CD4-positive, alpha-beta T cell treated with Interleukin-21 for 1 hour (primary cell): Measurements from ENCODE around the gene ANK3.
"Not testable (repeated sequence)": the region's sequence is repeated elsewhere in the genome, so short reads cannot be mapped to it uniquely, and the experiment has no call there.

Source experiments
- DNase-seq: peaks from one replicate; pipeline ENCODE4 v3.0.0-alpha.2; 2020

The ANK3 gene

DNA sequence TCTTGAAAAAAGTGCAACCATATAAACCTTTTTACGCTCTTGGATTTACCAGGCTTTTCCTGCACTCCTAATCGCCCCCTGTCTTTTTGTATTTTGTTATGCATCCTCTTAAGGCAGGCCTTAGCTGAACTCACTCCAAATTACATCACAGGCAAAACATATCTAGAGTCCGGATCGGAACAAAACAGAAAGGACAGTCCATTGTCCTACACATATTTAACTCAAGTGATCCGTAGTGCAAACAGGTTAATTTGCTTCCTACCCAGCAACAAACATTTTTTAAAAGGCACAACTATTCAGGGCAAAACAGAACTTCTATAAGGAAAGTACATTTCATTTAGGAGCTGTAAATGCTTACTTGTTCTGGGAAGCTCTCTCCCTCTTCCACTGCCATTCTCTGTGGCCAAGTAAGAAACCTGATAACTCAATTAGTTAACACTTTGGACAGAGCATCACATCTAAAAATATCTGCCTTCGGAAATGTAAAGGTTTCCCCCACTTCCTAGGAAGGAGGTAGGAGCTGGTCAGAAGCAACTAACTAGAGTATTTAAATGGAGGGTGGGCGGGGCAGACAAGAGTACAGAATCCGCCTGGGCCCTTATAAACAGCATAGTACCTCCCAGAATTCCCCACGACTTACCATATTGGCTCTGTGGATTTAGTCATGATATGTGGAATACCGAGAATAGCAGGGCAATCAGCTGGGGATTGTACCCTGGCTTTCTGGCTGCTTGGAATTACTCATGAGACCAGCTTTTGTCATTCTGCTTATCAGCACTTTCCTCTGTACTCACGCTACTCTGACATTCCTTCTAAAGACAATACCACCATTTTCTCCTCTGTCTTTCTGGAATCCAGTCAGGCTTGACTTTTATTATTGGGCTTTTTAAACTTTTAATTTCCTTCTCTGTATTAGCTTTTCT is 89.5 kb downstream of the ANK3 start:
- no peak for DNase-seq

GRCh38 chr10:60299390-60299778 is 90.3 kb downstream of the ANK3 start:
- DNase-seq, result no peak

- DNase-seq, result no peak
Observed at GRCh38 chr10:60298408-60299389, 91.0 kb downstream of the ANK3 start.

DNA sequence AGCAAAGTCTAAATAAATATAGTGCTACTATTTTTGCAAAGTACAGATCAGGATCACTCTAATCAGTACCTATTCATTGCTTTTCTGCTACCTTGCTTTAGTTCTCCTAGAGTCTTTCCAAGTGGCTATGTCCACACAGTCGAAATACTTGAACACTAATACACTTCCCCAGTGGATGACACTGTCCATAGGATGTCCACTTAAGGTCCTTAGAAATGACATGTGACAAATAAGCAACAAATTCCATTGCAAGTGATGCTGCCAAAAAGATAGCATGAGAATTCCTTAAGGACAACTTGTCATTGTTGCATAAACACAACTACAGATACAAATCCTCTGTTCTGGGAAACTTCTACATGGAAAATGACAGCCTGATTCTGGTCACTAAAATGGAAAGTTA is 93.6 kb downstream of the ANK3 start:
- no peak for DNase-seq

GRCh38 chr10:60295028-60295937 is 94.4 kb downstream of the ANK3 start:
- no peak for DNase-seq

DNA sequence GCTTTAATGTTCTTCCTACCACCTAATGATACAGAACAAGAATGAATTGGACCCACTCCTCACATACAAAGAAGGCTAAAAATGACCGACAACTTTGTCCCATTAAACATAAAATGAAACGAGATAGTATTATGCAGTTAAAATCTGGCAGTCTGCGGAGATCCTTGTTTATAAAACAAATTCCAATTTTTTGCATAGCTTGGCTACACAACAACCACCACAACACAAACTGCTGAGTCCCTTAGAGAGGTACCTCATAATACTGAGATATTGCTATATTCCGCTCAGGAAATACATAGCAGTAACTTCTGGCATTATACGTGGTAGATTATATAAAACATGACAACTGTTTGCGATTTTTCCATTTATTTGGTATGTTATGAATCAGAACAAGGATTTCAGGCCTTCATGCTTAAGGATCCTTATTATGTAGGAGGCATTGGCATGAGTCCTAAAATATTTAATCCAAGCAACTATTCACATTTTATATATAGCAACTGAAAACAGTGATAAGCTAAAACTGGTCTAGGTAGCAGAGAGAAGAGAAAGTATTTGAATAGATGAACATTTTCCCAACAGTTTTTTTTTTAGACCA is 96.0 kb downstream of the ANK3 start:
- DNase-seq, result no peak

DNA sequence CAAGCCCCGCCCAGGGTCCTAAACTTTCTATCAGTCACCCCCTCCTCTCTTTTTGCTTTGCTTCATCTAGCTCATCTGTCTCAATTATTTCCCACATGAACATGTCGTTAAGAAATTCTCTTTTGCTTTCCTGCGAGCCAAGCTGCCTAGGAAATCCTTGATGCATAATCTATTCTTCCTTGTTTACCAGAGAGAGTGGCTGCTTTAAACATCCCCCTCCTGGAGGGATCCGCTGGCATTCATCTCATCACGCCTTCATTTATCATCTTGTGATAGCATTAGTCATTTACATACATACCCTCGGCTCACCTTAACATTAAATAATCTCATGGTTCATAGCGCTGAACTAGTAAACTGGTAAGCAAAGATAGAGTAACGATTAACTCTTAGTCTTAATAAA is 96.7 kb downstream of the ANK3 start:
- no peak for DNase-seq

DNA sequence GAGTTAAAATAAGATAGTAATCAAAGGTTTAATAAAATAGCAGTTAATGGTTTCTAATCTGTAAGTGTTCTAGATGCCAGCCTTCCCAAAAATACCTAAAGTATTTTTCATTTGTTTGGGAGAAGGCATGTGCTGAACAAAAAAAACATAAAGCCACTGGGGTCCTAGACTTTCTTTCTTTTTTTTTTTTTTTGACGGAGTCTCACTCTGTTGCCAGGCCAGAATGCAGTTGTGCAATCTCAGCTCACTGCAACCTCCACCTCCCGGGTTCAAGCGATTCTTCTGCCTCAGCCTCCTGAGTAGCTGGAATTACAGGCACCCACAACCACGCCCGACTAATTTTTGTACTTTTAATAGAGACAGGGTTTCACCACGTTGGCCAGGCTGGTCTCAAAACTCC is 97.1 kb downstream of the ANK3 start:
- DNase-seq, result not testable (repeated sequence)

- DNase-seq, result no peak
Observed at GRCh38 chr10:60291344-60291930, 98.2 kb downstream of the ANK3 start.

DNA sequence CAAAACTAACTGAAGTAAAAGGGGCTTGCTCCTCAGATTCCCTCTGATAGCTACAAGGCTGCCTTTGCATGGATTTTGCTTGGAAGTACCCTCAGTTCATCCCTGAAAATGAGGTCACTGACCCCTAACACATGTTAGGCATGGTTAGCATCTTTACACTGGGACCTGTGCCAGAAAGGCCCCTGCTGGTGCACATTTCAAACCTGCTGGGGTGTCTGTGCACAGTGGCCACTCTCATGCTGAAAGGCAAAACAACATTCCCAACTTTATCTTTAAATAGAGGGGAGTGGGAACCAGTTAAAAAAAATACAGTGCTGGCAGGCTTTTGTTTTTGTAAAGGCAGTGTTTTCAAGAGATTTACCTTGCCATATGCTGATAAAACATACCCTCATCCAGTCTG is 99.1 kb downstream of the ANK3 start:
- DNase-seq, result no peak

DNA sequence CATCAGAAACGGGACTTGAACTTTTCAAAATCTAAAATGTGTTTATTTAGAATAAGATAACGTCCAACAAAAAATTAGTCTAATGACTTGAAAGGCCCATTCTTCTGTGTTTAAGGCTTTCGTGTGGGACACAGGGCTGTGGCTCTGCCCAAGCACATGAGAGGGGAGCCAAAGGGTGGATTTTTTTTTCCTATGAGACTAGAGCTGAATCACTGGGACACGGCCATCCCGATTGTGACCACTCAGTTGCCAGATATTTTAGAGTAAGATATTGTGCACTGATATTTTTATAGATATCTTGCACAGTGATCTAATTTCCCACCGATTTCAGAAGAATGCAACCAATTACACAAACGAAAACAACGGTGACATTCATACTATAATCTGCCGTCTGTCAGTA is 99.9 kb downstream of the ANK3 start:
- no peak for DNase-seq

DNA sequence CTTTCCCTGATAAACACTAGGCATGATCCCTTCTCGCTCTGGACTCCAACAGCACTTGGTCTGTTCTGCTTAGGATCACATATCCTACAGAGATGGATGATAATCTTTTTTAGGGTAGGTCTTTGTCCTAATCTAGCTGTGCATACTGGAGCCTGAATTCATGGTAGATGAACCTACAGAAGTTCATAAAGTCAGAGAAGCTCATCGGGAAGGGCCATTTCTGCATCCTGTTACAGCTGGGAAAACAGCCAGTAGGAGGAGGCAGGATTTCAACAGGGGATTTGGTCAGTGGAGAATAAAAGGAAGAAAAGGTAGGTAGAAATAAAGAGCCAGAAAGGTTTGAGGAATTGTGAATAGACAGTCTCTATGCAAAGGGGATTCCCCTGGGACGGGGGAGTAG is 101.4 kb downstream of the ANK3 start:
- no peak for DNase-seq

- no peak for DNase-seq
Observed at GRCh38 chr10:60286559-60286958, 103.1 kb downstream of the ANK3 start.

GRCh38 chr10:60283397-60283796 is 106.3 kb downstream of the ANK3 start:
- no peak for DNase-seq

DNA sequence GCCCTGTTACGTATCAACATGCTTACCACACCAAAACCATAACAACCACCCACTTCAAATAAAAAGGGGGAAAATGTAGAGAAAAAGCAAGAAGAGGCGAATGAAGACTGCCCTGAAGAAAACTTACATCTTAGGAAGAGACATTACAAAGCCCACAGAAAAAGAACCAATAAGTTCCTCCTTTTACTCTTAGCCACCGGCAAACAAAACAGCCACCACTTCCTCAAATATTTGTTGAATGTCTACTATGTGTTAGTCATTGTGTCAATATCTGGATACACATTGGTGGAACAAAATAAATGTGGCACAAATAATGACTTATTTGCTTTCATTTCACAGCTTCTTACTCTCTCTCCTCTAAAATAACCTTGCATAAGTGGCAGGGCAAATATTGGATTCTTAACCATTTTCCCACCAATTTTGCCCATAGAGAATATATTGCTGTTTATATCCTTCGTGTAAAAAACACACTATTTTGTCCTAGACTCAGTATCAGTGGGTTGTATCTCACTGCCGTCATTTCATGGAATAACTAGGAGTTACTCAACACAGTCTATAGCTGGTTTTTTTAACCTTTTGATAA is 106.8 kb downstream of the ANK3 start:
- no peak for DNase-seq

DNA sequence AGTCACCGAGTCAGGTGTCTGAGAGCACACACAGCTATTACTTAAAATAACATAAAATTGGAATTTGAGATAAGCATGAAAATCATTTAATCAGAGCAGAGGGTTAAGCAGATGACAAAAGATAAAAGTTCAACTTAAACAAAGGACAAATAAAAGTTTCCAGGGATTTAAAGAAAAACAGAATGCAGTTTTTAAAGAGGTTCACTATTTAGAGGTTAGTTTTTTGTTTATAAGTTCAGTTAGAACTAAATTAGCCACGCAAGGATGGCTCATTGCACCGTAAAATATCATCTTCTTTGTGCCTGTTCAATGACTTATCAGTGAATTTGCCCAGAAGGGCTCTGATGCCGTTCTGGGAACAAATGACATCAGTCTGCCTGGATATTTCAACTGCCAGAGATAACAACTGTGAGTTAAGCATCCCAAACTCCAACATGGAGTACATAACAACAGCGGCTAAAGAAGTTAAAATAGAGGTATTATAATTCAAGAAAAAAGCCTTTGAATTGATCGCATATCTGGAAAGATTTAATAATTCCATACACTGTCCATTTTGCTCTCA is 107.8 kb downstream of the ANK3 start:
- no peak for DNase-seq

- no peak for DNase-seq
Observed at GRCh38 chr10:60281331-60281730, 108.3 kb downstream of the ANK3 start.

DNA sequence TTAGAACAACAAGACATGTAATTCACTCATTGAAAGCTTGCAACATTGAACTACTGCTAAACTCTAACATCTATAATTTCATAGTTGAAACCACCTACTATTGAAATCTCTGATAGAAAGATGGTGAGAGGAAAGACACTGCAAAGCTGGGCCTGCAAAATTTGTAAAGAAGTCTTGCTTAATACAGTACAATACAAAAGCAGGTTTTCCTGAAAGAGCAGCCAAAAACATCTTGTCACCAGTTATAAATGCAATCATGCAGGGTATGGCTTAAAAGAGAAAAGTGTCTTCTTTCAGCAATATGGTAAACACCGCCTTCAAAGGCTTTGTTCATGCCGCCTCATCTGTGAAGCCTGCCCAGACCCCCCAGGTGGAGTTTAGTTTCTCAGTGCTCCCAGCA is 109.2 kb downstream of the ANK3 start:
- no peak for DNase-seq

DNA sequence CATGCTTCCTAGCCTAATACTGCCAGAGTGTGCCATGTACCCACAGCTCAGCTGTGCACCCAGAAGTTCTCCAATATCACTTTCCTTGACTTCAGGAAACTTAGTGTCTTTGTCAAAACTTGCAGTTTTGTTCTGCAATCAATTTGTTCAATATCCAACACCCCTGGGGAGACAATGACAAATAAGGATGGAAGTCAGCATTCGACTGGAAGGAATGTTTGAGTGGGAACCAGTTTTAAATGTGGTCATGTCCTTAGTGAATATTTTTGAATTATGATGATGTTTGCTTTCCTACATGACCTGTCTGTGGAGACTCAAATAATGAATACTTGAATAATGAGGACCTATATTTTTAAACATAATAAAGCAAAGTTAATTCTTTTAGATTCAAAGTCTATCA is 112.0 kb downstream of the ANK3 start:
- DNase-seq, result no peak

DNA sequence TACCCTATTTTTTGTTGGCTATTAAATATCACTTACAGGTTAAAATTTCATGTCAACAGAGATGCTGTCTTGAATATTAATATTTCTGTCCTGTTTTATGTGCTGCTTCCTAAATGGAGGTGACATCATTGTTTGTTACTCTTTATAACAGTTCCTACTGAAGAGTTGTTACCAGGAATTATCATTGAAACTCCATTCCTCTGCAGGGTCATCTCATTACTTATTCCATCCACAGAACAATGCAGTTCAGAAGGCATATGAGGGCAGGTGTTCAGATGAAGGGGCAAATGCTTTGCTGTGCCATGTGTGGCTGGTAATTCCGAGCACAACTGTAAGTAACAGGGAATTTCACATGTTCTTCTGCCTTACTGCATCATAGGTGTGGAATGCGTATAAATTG is 113.4 kb downstream of the ANK3 start:
- no peak for DNase-seq
